ENCODE measurements around the gene NID1. TPM values are rescaled to one million over a fixed set of nuclear protein-coding genes. Genes with fewer than 3 reads are reported as not detected.
"Not testable (repeated sequence)": the region's sequence is repeated elsewhere in the genome, so short reads cannot be mapped to it uniquely, and the experiment has no call there.

NID1 gene
- total and polyA plus RNA-seq, 4 donors: 15.4 to 151 (median 45.1) TPM

DNA sequence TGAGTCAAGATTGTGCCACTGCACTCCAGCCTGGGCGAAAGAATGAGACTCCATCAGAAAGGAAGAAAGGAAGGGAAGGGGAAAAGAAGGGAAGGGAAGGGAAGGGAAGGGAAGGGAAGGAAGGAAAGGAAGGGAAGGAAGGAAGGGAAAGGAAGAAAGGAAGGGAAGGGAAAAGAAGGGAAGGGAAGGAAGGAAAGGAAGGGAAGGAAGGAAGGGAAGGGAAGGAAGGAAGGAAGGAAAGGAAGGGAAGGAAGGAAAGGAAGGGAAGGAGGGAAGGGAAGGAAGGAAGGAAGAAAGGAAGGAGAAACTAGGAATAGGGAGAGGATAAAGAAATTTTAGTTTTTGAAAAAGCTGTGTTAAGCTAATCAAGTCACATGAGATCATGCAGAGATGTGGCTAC lies 33.4 kb upstream of the NID1 start:
- Histone ChIP-seq H3K27ac (ENCODE audit: low read depth in 1 of 2, low read length in 1 of 2) (no peak overlapping the region), H3K27me3 (ENCODE audit: control insufficient read depth in 3 of 3, insufficient read depth in 3 of 3, low read length in 2 of 3) (no peaks in the 10 kb centered on the region), H3K4me1 (ENCODE audit: control insufficient read depth in 5 of 5, insufficient read depth in 5 of 5, low read length in 5 of 5) (peaks cover 0 to 3% (median 0%) of the 10 kb centered on the region in 5 donors), H3K9ac (ENCODE audit: insufficient read depth in 1 of 2, low read length in 2 of 2) (no peak overlapping the region), H3K4me3 (no peak overlapping the region), H3K9me3 (ENCODE audit: control insufficient read depth in 4 of 4, insufficient read depth in 3 of 4, low read length in 3 of 4) (peaks cover 0 to 6% (median 3%) of the 10 kb centered on the region in 4 donors), H3K36me3 (ENCODE audit: control insufficient read depth in 4 of 4, insufficient read depth in 4 of 4, low read length in 4 of 4) (no peaks in the 10 kb centered on the region)
- ATAC-seq (ENCODE audit: insufficient read depth, low FRiP score) (no peak), DNase-seq (no peak)
- 88 to 93% methylated on average over 1 of the region's 1 CpG for WGBS, 2 donors
- TF ChIP-seq, protein P1, sequence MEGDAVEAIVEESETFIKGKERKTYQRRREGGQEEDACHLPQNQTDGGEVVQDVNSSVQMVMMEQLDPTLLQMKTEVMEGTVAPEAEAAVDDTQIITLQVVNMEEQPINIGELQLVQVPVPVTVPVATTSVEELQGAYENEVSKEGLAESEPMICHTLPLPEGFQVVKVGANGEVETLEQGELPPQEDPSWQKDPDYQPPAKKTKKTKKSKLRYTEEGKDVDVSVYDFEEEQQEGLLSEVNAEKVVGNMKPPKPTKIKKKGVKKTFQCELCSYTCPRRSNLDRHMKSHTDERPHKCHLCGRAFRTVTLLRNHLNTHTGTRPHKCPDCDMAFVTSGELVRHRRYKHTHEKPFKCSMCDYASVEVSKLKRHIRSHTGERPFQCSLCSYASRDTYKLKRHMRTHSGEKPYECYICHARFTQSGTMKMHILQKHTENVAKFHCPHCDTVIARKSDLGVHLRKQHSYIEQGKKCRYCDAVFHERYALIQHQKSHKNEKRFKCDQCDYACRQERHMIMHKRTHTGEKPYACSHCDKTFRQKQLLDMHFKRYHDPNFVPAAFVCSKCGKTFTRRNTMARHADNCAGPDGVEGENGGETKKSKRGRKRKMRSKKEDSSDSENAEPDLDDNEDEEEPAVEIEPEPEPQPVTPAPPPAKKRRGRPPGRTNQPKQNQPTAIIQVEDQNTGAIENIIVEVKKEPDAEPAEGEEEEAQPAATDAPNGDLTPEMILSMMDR (IDR thresholded peaks at IDR 0.05; ENCODE audit: control extremely low read depth, extremely low read depth): no peak

DNA sequence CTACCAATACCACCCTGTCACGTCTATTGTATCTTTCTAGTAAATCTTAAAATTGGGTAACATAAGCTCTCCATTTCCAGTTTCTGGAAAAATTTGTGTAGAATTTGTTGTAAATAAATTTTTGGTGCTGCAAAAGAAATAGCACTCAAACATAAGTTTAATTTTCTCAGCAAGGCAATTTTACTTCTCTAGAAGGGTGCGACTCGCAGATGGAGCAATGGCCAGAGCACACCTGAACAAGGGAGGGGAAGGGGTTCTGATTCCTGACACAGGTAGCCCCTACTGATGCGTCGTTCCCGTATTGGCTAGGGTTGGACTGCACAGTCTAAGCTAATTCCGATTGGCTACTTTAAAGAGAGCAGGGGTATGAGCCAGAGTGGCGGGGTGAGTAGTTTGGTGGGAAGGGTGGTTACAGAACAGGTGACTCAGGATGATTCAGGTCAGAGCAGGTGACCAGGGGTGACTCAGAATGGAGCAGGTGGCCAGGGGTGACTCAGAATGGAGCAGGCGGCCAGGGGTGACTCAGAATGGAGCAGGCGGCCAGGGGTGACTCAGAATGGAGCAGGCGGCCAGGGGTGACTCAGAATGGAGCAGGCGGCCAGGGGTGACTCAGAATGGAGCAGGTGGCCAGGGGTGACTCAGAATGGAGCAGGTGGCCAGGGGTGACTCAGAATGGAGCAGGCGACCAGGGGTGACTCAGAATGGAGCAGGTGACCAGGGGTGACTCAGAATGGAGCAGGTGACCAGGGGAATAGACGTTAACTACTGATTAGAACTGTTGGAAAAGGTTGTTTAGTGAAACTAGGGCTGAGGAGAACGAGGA lies 32.0 kb upstream of the NID1 start:
- H3K4me3 ChIP-seq; H3K4me1 ChIP-seq (ENCODE audit: control insufficient read depth in 5 of 5, insufficient read depth in 5 of 5, low read length in 5 of 5); H3K9ac ChIP-seq (ENCODE audit: insufficient read depth in 1 of 2, low read length in 2 of 2); H3K36me3 ChIP-seq (ENCODE audit: control insufficient read depth in 4 of 4, insufficient read depth in 4 of 4, low read length in 4 of 4); H3K9me3 ChIP-seq (ENCODE audit: control insufficient read depth in 4 of 4, insufficient read depth in 3 of 4, low read length in 3 of 4); H3K27me3 ChIP-seq (ENCODE audit: control insufficient read depth in 3 of 3, insufficient read depth in 3 of 3, low read length in 2 of 3); ATAC-seq (ENCODE audit: insufficient read depth, low FRiP score): not testable (repeated sequence)
- DNase-seq: peak in 2 of 3 donors; percentile 40 to 58
- H3K27ac ChIP-seq (ENCODE audit: low read depth in 1 of 2, low read length in 1 of 2): peak overlapping the region in 1 of 2 donors; percentile 14
- 76 to 78% methylated on average over 15 of the region's 15 CpGs for WGBS, 2 donors

DNA sequence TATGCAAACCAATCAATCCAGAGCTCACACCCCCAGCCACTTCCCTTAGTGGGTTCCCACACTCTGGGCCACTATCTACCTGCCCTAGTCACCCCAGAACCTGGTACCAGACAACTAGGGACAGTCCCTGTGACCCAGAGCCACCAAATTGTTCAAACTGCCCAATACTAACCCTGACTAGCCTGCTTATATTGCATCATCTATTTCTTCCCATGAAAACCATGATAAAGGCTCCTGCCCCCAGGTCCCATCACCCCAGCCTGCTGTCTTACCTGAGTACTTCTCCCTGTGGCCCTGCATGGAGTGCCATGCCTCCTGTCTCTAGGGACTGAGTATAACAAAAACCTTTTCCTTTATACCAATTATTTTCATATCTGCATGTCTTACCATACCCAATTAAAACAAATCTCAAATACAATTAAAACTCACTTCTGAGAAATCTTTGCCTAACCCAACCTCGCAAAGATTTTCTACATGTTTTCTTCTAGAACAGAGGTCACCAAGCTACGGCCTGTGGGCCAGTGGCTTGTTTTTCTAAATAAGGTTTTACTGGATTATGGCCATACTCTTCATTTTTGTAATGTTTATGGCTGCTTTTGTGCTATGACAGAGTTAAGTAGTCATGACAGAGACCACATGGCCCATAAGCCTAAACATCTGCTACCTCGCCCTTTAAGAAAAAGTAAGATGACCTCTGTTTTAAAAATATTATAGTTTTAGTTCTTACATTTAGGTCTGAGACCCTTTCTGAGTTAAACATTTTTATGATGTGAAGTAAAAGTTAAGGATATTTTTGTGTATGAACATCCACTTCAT lies 31.0 kb upstream of the NID1 start:
- H3K9ac ChIP-seq (ENCODE audit: insufficient read depth in 1 of 2, low read length in 2 of 2): no peak overlapping the region
- no peak overlapping the region for H3K4me3 ChIP-seq
- ATAC-seq (ENCODE audit: insufficient read depth, low FRiP score): no peak
- 85 to 88% methylated on average over 3 of the region's 3 CpGs for WGBS, 2 donors
- peaks cover 0 to 5% (median 0%) of the 10 kb centered on the region in 5 donors for H3K4me1 ChIP-seq (ENCODE audit: control insufficient read depth in 5 of 5, insufficient read depth in 5 of 5, low read length in 5 of 5)
- no peak for DNase-seq
- H3K27me3 ChIP-seq (ENCODE audit: control insufficient read depth in 3 of 3, insufficient read depth in 3 of 3, low read length in 2 of 3): no peaks in the 10 kb centered on the region
- peaks cover 0 to 6% (median 2%) of the 10 kb centered on the region in 4 donors for H3K9me3 ChIP-seq (ENCODE audit: control insufficient read depth in 4 of 4, insufficient read depth in 3 of 4, low read length in 3 of 4)
- TF ChIP-seq, protein P1 (IDR thresholded peaks at IDR 0.05; ENCODE audit: control extremely low read depth, extremely low read depth): no peak
- no peaks in the 10 kb centered on the region for H3K36me3 ChIP-seq (ENCODE audit: control insufficient read depth in 4 of 4, insufficient read depth in 4 of 4, low read length in 4 of 4)
- H3K27ac ChIP-seq (ENCODE audit: low read depth in 1 of 2, low read length in 1 of 2): no peak overlapping the region

DNA sequence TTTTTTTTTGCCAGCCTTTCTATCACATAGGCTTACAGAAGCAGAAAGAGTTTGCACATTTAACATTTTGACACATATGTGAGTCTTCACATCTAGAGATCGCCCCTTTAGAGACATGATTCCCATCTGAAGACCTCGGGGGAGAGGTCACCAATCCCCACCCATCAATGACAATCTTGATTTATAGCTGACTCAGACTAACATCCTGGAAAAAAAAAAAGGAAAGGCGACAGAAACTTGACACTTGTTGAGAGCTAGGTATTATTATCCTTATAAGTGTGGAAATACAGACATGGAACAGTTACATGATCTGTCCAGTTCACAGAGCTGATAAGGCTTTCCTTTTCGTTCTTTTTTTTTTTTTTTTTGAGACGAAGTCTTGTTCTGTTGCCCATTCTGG lies 28.0 kb upstream of the NID1 start:
- TF ChIP-seq, protein P1 (IDR thresholded peaks at IDR 0.05; ENCODE audit: control extremely low read depth, extremely low read depth): no peak
- Histone ChIP-seq H3K9me3 (ENCODE audit: control insufficient read depth in 4 of 4, insufficient read depth in 3 of 4, low read length in 3 of 4) (peaks cover 0 to 6% (median 2%) of the 10 kb centered on the region in 4 donors), H3K4me1 (ENCODE audit: control insufficient read depth in 5 of 5, insufficient read depth in 5 of 5, low read length in 5 of 5) (peaks cover 0 to 5% (median 0%) of the 10 kb centered on the region in 5 donors), H3K4me3 (no peak overlapping the region), H3K27me3 (ENCODE audit: control insufficient read depth in 3 of 3, insufficient read depth in 3 of 3, low read length in 2 of 3) (no peaks in the 10 kb centered on the region), H3K9ac (ENCODE audit: insufficient read depth in 1 of 2, low read length in 2 of 2) (no peak overlapping the region), H3K36me3 (ENCODE audit: control insufficient read depth in 4 of 4, insufficient read depth in 4 of 4, low read length in 4 of 4) (no peaks in the 10 kb centered on the region), H3K27ac (ENCODE audit: low read depth in 1 of 2, low read length in 1 of 2) (no peak overlapping the region)
- ATAC-seq (ENCODE audit: insufficient read depth, low FRiP score) (no peak), DNase-seq (no peak)
- WGBS, 2 donors: 62 to 76% methylated on average over 5 of the region's 5 CpGs

Data from lung (tissue), 12 donors.